GM12892 (cell line): Measurements from ENCODE around the gene DLG2.

ENCODE experiments used
- POLR2A ChIP-seq: IDR thresholded peaks from 2 replicates; pipeline ENCODE4 v1.6.1; 2011; ENCODE audit warnings: low read depth, low read length, control low read depth
- POLR2AphosphoS5 ChIP-seq: IDR thresholded peaks from 2 replicates; pipeline ENCODE4 v1.6.1; 2011; ENCODE audit warnings: low read depth, low read length, control low read depth
- TAF1 ChIP-seq: IDR thresholded peaks from 2 replicates; pipeline ENCODE4 v1.6.1; 2011; ENCODE audit warnings: low read depth, mild to moderate bottlenecking, control low read depth, low read length, borderline replicate concordance

GRCh38 chr11:84981301-84981700 lies 645.8 kb downstream of the DLG2 start:
- TF ChIP-seq POLR2A (no peak), POLR2AphosphoS5 (no peak), TAF1 (no peak)
